Measurements from ENCODE around the gene DARS1.
"Not testable (repeated sequence)": the region's sequence is repeated elsewhere in the genome, so short reads cannot be mapped to it uniquely, and the experiment has no call there.

The DARS1 gene

DNA sequence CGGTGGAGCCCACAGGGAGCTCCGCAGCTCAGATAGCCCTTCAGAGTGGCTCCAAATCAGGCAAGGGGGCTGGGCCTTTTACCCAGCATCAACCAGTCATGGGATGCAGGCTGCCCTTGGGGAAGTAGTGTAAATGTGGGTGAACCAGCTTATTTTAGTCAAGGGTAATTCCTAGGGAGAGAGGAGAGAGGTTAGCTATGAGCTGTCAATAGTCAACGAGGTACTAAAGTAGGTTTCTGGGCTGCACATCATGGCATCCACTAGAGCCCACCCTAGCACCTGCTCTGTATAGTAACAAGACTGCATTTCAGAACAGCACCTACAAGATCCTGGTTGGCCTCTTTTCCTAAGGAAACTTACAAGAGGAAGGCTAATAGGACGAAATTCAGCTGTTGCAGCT lies 99.7 kb downstream of the DARS1 start:
- DNase-seq (ENCODE audit: low read depth in 2 of 2), result no peak

DNA sequence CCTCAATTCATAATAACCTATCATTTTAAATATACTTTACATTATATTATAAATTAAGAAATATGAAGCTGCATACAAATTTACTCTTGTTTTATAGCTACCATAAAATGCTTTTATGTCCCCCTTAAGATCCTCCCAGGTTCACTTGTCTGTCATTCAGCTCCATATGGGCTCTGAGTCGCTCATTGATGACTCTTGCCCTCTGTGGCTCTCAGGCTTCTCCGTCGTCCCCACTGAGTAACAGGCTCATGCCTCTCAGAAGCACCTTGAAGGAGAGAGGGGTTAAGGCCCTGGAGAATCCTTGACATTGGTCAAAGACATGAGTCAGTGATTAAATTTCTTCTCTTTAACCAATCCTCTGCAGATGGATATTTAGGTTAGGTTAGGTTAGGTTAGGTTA lies 103.0 kb downstream of the DARS1 start:
- DNase-seq (ENCODE audit: low read depth in 2 of 2), result no peak

DNA sequence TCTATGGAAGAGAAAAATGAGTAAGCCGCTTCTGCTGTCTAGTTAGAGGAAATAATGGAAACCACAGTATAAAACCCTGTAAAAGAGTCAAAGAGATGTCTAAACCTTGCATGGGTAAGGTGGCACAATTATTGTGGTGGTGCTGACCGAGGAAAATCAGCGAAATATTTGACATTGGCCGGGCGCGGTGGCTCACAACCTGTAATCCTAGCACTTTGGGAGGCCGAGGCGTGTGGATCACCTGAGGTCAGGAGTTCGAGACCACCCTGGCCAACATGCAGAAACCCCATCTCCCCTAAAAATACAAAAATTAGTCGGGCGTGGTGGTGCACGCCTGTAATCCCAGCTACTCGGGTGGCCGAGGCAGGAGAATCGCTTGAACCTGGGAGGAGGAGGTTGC lies 108.7 kb downstream of the DARS1 start:
- DNase-seq (ENCODE audit: low read depth in 2 of 2), result not testable (repeated sequence)

DNA sequence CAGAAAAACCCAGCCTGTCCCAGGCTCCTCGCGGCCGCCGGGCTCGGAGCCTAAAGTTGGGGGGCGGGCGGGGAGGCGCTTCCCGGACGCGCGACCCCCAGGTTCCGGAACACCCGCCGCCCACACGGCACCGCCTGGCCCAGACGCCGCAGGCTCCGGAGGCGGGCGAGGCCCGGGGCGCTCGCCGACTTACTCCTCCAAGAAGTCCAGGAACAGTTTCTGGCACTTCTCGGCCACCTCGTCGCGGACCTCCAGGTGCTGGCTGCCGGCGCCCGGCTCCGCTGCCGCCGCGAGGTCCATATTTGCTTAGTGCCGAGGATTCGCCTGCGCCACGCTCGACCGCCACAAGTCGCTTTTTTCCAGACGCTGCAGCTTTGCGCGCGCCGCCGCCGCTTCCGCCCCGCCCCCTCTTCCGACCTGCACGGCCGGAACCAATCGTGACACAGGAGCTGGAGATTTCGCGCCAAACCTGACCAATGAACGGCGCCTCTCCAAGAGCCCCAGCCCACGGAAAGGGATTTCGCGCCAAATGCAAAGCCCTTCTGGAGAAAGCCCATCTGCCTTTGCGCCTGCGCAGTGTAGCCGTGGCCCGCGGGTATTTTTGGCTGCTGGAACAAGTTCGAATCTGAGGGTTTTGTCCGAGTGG lies 109.2 kb downstream of the DARS1 start, which contains the start of gene MCM6:
Gene MCM6, minus strand, starts transcription at position 378 of the 646 bp plus-strand sequence. Its CDS starts 78 bp downstream, at position 300.
- peak; percentile 92 to 93 for DNase-seq (ENCODE audit: low read depth in 2 of 2)

DNA sequence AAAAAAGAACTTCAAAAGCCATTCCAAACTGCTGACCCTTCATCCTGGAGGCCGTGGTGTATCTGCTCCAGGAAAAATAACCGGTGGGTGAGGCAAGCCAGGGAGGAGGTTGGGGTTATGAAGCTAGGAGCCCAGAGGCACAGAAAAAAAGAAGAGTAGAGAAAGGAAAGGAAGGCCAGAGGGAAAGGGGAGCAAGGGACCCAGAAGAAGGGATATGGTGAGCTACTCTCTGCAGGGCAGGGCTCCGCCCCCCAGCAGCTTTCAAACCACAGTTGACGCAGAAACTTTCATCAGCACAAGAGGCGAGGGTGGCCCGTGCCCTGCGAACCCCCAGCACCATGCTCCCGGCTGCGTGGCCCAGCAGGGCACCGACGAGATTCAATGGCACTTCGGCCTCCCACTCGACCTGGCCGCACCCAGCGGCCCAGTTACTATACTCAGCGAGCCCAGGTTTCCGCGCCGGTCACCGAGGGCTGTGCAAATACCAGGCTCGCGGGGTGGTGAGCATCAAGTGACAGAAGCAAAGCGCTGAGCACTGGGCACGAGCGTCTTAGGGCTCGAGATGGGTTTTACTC lies 109.8 kb downstream of the DARS1 start:
- DNase-seq (ENCODE audit: low read depth in 2 of 2), result peak; percentile 34 to 46

DNA sequence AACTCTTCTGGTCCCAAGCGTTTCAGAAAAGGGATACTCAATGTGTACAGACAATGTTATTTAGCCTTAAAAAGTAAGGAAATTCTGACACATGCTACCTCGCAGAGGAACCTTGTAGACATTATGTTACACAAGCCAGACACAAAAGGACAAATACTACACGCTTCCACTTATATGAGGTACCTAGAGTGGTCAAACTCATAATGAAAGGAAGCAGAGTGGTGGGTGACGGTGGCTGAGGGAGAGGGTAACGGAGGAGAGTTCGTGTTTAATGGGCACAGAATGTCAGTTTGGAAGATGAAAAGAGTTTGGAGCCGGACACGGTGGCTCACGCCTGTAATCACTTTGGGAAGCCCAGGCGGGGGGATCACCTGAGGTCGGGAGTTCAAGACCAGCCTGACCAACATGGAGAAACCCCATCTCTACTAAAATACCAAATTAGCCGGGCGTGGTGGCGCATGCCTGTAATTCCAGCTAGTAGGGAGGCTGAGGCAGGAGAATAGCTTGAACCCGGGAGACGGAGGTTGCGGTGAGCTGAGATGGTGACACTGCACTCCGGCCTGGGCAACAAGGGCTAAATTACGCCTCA lies 110.6 kb downstream of the DARS1 start:
- no peak for DNase-seq (ENCODE audit: low read depth in 2 of 2)

DNA sequence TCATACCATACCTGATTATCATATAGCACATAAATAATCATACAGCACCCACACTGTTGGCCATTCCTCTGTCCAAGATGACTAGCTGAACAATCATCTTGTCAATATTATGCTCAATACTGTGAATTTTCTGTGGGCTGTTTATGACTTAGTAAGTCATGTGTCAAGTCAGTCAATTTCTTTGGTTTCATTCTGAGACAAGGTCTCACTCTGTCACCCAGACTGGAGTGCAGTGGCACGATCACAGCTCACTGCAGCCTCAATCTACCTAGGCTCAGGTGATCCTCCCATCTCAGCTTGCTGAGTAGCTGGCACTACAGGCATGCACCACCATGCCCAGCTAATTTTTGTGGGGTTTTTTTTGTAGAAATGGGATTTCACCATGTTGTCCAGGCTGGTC lies 114.9 kb downstream of the DARS1 start:
- DNase-seq (ENCODE audit: low read depth in 2 of 2), result no peak

DNA sequence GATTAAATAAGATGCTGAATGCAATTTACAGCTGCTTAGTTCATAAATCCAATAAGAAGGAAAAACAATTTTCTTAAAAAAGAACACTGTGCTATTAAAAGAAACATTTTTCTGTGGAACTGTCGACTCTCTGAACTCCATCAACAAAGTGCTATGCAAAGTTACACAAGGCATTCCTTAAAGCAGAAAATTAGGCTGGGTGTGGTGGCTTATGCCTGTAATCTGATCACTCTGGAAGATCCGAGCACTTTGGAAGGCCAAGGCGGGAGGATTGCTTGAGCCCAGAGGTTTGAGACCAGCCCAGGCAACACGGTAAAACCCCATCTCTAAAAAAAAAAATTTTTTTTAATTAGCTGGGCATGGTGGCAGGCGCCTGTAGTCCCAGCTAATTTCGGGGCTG lies 122.2 kb downstream of the DARS1 start:
- no peak for DNase-seq (ENCODE audit: low read depth in 2 of 2)

DNA sequence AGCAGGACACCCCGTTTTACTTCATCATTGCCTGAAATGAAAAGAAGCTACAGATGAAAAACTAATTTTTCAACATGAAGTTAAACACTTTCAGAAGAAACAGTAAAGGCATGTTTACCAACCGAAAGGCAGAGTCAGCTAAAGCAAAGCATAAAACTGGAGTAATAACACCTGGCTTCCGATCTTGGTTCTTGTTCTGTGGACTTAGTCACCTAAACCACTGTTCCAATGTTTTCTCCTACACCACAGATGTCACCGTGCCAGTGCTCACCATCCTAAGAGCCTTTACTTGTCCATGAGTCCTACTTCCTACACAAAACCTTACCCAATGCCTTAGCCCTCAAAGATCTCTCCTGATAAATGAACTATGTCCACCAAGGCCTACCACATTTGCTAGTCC lies 122.7 kb downstream of the DARS1 start:
- DNase-seq (ENCODE audit: low read depth in 2 of 2), result no peak

All from stimulated activated CD8-positive, alpha-beta memory T cell treated with anti-CD3 and anti-CD28 coated beads, Interleukin-7, amount 100 ng/mL, for 1 hour (primary cell).